ENCODE results near the gene BBS9. TPM values are rescaled to one million over a fixed set of nuclear protein-coding genes. Genes with fewer than 3 reads are reported as not detected.

The BBS9 gene
- total RNA-seq, 4 donors from 2014 or later: 22.0 to 72.5 (median 35.9) TPM

DNA sequence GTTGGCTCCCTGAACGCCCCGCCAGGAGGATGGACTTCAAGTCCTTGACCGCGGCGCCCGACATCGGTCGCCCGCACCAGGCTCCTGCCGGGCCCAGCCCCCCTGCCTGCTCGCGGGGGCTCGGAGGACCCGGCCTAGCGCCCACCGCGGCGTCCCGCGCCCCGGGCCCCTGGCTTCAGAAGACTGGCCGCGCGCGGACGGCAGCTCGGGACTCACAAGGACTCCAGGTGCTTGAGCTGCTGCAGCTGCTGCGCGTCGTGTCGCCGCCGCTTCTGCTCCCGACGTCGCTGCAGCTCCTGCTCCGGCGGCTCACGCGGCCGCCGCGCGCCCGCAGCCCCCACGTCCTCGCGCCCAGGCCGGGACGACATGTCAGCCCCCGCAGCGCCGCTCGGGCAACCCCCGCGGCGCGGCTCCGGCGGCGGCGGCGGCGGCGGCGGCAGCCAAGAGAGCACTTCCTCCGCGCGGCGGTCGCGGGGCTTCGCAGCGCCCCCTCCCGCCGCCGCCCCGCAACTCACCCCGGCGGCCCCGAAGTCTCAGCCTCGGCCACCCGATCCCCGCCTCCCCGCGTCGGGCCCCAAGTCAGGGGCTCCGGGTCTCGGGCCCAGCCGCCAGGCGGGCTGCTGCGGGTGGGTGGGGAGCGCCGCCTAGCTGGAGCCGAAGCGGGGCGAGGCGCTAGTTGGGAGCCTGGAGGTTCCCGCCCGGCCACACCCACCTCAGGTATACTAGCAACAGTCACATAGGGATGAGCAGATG, 20.2 kb upstream of the BBS9 start, which contains the start of gene RP9:
TSS of gene RP9 (minus strand) at position 400 of the 753 bp plus-strand sequence. CDS start at position 368, 32 bp downstream.
- DNase-seq (ENCODE audit: low spot score in 2 of 2): peak; percentile 20 to 33
- Histone ChIP-seq H3K27me3 (no peaks in the 10 kb centered on the region), H3K4me1 (peaks cover 4 to 53% (median 14%) of the 10 kb centered on the region in 4 donors), H3K4me3 (peak within 1 kb of the TSS; percentile 64 to 99 (median 80)), H3K36me3 (no peaks in the 10 kb centered on the region), H3K9me3 (no peaks in the 10 kb centered on the region), H3K27ac (peak within 1 kb of the TSS; percentile 40 to 82 (median 70))
- no peak for TF ChIP-seq EP300 (IDR thresholded peaks at IDR 0.05)
- TF ChIP-seq POLR2A (IDR thresholded peaks at IDR 0.05): no peak
- TF ChIP-seq, protein P1, sequence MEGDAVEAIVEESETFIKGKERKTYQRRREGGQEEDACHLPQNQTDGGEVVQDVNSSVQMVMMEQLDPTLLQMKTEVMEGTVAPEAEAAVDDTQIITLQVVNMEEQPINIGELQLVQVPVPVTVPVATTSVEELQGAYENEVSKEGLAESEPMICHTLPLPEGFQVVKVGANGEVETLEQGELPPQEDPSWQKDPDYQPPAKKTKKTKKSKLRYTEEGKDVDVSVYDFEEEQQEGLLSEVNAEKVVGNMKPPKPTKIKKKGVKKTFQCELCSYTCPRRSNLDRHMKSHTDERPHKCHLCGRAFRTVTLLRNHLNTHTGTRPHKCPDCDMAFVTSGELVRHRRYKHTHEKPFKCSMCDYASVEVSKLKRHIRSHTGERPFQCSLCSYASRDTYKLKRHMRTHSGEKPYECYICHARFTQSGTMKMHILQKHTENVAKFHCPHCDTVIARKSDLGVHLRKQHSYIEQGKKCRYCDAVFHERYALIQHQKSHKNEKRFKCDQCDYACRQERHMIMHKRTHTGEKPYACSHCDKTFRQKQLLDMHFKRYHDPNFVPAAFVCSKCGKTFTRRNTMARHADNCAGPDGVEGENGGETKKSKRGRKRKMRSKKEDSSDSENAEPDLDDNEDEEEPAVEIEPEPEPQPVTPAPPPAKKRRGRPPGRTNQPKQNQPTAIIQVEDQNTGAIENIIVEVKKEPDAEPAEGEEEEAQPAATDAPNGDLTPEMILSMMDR (IDR thresholded peaks at IDR 0.05): peak; percentile 62 to 92 (median 83)
- 0 to 1% methylated on average over 28 to 72 of the region's 100 CpGs for WGBS, 2 donors

DNA sequence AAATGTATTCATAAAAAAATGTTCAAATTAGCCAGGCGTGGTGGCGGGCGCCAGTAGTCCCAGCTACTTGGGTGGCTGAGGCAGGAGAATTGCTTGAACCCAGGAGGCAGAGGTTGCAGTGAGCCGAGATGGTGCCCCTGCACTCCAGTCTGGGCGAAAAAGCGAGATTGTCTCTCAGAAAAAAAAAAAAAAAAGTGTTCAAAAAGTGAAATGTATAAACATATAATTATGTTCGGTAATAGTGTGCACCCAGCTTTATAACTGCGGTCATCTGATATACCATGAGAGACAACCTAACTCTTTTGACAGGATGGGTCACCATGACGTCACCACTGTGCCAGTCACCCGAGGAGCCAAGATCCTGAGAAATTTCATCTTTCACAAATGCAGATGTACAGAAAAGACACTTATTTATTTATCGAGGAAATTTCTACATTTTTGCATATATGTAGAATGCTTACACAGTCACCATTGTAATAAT, 19.6 kb upstream of the BBS9 start:
- peak overlapping the region; percentile 40 to 82 (median 50) for H3K27ac ChIP-seq
- H3K9me3 ChIP-seq: no peaks in the 10 kb centered on the region
- TF ChIP-seq POLR2A (IDR thresholded peaks at IDR 0.05): no peak
- TF ChIP-seq EP300 (IDR thresholded peaks at IDR 0.05): no peak
- TF ChIP-seq, protein P1 (IDR thresholded peaks at IDR 0.05): no peak
- H3K36me3 ChIP-seq: no peaks in the 10 kb centered on the region
- DNase-seq (ENCODE audit: low spot score in 2 of 2): no peak
- WGBS, 2 donors: 12 to 20% methylated on average over 11 of the region's 11 CpGs
- peaks cover 4 to 49% (median 14%) of the 10 kb centered on the region in 4 donors for H3K4me1 ChIP-seq
- no peaks in the 10 kb centered on the region for H3K27me3 ChIP-seq
- peak overlapping the region; percentile 64 to 99 (median 80) for H3K4me3 ChIP-seq

DNA sequence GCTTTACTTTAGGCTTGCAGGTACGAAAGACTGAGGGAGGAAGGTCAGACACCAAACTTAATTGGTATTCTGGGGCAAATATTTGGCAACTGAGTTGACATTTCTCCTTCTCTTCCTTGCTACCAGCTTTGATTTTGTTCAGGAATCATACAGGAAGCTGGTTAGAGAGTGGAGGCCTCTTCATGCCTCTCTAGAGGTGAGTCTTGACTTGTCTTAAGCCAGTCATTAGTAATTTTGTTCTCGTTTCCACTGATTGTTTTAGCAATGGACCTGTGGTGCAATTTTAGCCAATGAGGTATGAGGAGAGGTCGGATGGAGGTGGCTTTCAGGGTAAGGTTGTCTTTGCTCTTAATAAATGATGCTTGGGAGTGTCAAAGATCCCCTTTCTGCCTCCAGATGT, 17.8 kb upstream of the BBS9 start:
- DNase-seq (ENCODE audit: low spot score in 2 of 2): no peak
- no peaks in the 10 kb centered on the region for H3K9me3 ChIP-seq
- TF ChIP-seq POLR2A (IDR thresholded peaks at IDR 0.05) (no peak), EP300 (IDR thresholded peaks at IDR 0.05) (no peak)
- TF ChIP-seq, protein P1 (IDR thresholded peaks at IDR 0.05): no peak
- H3K4me3 ChIP-seq: no peak overlapping the region
- peaks cover 4 to 31% (median 14%) of the 10 kb centered on the region in 4 donors for H3K4me1 ChIP-seq
- WGBS, 2 donors: 66 to 72% methylated on average over 3 of the region's 3 CpGs
- no peaks in the 10 kb centered on the region for H3K36me3 ChIP-seq
- no peak overlapping the region for H3K27ac ChIP-seq
- no peaks in the 10 kb centered on the region for H3K27me3 ChIP-seq

DNA sequence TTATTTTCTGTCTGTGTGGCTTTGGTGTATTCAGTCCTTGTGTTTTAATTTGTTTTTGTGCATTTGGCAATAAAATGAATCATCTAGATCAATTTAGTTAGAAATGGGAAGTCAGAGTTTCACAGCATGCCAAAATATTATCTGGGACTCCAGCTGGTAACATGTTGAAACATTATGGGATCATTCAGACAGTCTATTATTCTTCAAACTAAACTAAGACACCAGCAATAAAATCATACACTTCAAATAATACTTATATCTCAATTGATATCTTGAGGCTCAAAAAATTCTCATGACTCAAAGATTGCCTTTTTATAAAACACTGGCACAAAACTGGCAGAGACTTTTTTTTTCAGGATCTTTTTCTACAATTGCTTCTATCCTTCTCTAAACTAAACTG, 14.4 kb upstream of the BBS9 start:
- Histone ChIP-seq H3K4me1 (peaks cover 0 to 5% (median 0%) of the 10 kb centered on the region in 4 donors), H3K4me3 (no peak overlapping the region), H3K36me3 (no peaks in the 10 kb centered on the region), H3K27me3 (no peaks in the 10 kb centered on the region), H3K9me3 (peaks cover 0 to 14% (median 2%) of the 10 kb centered on the region in 4 donors), H3K27ac (no peak overlapping the region)
- TF ChIP-seq POLR2A (IDR thresholded peaks at IDR 0.05) (no peak), EP300 (IDR thresholded peaks at IDR 0.05) (no peak)
- TF ChIP-seq, protein P1 (IDR thresholded peaks at IDR 0.05): no peak
- DNase-seq (ENCODE audit: low spot score in 2 of 2): no peak

DNA sequence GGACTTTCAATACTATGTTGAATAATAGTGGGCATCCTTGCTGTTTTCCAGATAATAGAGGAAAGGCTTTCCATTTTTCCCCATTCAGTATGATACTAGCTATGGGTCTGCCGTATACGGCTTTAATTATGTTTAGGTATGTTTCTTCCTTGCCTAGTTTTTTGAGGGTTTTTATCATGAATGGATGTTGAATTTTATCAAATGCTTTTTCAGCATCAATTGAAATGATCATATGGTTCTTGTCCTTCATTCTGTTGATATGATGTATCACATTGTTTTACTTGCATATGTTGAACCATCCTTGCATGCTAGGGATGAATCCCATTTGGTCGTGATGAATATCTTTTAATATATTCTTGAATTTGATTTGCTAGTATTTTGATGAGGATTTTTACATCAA, 11.0 kb upstream of the BBS9 start:
- no peak for DNase-seq (ENCODE audit: low spot score in 2 of 2)
- H3K36me3 ChIP-seq: no peaks in the 10 kb centered on the region
- H3K4me1 ChIP-seq: no peaks in the 10 kb centered on the region
- H3K4me3 ChIP-seq: no peak overlapping the region
- H3K27me3 ChIP-seq: no peaks in the 10 kb centered on the region
- no peak overlapping the region for H3K27ac ChIP-seq
- WGBS, 2 donors: 94 to 95% methylated on average over 3 of the region's 3 CpGs
- peaks cover 0 to 14% (median 2%) of the 10 kb centered on the region in 4 donors for H3K9me3 ChIP-seq
- TF ChIP-seq, protein P1 (IDR thresholded peaks at IDR 0.05): no peak
- TF ChIP-seq POLR2A (IDR thresholded peaks at IDR 0.05) (no peak), EP300 (IDR thresholded peaks at IDR 0.05) (no peak)

Measured in tibial nerve (tissue), 4 donors.